Brain microvascular endothelial cell (primary cell): Measurements from ENCODE around the gene BMERB1.
"Not testable (repeated sequence)": the region's sequence is repeated elsewhere in the genome, so short reads cannot be mapped to it uniquely, and the experiment has no call there.

Source experiments
- DNase-seq: peaks from one replicate; pipeline ENCODE4 v3.0.0-alpha.2; 2020
- H3K27ac ChIP-seq: fragments of 250-450 bp; sonication (Bioruptor Pico); 2 replicates; pipeline ENCODE4 v1.5.1; 2020; ENCODE audit warnings: mild to moderate bottlenecking, moderate library complexity
- H3K27me3 ChIP-seq: fragments of 250-450 bp; sonication (Bioruptor Pico); replicated peaks from 2 replicates; pipeline ENCODE4 v1.5.1; 2020; ENCODE audit warnings: mild to moderate bottlenecking
- H3K36me3 ChIP-seq: fragments of 250-450 bp; sonication (Bioruptor Pico); replicated peaks from 2 replicates; pipeline ENCODE4 v1.5.1; 2020; ENCODE audit warnings: mild to moderate bottlenecking
- H3K4me3 ChIP-seq: 2 replicates; pipeline ENCODE4 v1.5.1; 2011; ENCODE audit warnings: low read depth, mild to moderate bottlenecking, control low read depth, low read length, moderate library complexity
- in situ Hi-C: cut with HindIII; loops from 2 replicates; pipeline ENCODE4 v1.10.0; 2017; ENCODE audit warnings: low sequenced_read_pairs, low pct_ligation_motif_present
- TF ChIP-seq, protein P1 (sequence below): IDR thresholded peaks from 2 replicates; pipeline ENCODE4 v1.5.1; 2011; ENCODE audit warnings: low read depth, mild to moderate bottlenecking, moderate library complexity, low read length, control low read depth, inconsistent platforms; ENCODE audit errors: missing control alignments

Gene BMERB1

GRCh38 chr16:15450624-15451023, 16.2 kb downstream of the BMERB1 start:
- Histone ChIP-seq H3K4me3 (no peak overlapping the region), H3K27me3 (no peaks in the 10 kb centered on the region), H3K36me3 (no peaks in the 10 kb centered on the region), H3K27ac (no peak overlapping the region)
- in situ Hi-C loops: no loop called here
- DNase-seq: no peak
- TF ChIP-seq, protein P1, sequence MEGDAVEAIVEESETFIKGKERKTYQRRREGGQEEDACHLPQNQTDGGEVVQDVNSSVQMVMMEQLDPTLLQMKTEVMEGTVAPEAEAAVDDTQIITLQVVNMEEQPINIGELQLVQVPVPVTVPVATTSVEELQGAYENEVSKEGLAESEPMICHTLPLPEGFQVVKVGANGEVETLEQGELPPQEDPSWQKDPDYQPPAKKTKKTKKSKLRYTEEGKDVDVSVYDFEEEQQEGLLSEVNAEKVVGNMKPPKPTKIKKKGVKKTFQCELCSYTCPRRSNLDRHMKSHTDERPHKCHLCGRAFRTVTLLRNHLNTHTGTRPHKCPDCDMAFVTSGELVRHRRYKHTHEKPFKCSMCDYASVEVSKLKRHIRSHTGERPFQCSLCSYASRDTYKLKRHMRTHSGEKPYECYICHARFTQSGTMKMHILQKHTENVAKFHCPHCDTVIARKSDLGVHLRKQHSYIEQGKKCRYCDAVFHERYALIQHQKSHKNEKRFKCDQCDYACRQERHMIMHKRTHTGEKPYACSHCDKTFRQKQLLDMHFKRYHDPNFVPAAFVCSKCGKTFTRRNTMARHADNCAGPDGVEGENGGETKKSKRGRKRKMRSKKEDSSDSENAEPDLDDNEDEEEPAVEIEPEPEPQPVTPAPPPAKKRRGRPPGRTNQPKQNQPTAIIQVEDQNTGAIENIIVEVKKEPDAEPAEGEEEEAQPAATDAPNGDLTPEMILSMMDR: no peak

GRCh38 chr16:15451098-15451731, 16.8 kb downstream of the BMERB1 start:
- TF ChIP-seq, protein P1: no peak
- H3K4me3 ChIP-seq: no peak overlapping the region
- no peaks in the 10 kb centered on the region for H3K36me3 ChIP-seq
- in situ Hi-C loops: no loop called here
- no peak for DNase-seq
- no peaks in the 10 kb centered on the region for H3K27me3 ChIP-seq
- H3K27ac ChIP-seq: no peak overlapping the region

DNA sequence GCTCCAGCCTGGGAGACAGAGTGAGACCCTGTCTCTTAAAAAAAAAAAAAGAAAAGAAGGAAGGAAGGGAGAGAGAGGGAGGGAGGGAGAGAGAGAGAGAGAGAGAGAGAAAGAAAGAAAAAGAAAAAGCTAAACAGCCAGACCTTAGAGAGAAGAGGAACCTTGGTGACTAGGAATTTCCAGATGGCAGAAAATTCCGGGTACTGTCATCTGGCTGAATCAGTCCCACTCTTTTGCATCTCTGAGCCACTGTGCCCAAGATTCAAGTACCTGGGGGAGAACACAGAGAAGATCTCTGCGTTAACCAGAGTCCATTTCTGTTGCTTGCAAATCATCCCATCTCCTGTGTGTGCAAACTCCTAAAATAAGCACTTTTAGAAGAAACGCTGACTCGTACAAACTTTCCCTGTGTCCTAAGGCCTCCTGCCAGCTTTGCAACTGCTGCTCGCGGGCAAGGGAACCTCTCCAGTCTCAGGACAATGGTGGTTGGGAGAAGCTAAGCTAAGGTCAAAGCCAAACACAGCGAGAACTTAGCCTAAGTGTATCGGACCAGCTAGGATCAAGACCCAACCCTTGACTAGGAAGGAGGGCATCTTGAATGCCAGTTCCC, 18.0 kb downstream of the BMERB1 start:
- in situ Hi-C loops: no loop called here
- TF ChIP-seq, protein P1: no peak
- Histone ChIP-seq H3K4me3 (no peak overlapping the region), H3K27ac (no peak overlapping the region), H3K36me3 (no peaks in the 10 kb centered on the region), H3K27me3 (no peaks in the 10 kb centered on the region)
- DNase-seq: no peak

DNA sequence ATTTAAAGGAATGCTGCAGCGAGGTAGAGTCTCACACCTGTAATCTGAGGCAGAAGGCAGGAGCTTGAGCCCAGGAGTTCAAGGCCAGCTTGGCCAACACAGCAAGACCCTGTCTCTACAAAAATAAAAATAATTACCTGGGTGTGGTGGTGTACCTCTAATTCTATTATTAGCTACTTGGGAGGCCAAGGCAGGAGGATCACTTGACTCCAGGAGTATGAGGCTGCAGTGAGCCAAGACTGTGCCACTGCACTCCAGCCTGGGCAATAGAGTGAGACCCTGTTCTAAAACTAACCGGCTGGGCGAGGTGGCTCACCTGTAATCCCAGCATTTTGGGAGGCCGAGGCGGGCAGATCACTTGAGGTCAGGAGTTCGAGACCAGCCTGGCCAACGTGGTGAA, 18.9 kb downstream of the BMERB1 start:
- in situ Hi-C loops, DNase-seq: not testable (repeated sequence)

DNA sequence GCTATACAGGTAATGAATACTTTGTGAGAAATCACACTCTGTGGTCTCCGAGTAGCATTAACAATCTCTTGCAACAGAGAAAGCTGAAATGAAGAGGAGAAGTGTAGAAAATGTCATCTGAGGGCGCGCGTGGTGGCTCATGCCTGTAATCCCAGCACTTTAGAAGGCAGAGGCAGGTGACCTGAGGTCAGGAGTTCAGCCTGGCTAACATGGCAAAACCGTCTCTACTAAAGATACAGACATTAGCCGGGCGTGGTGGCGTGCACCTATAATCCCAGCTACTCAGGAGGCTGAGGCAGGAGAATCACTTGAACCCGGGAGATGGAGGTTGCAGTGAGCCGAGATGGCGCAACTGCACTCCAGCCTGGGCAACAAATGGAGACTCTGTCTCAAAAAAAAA, 20.5 kb downstream of the BMERB1 start:
- in situ Hi-C loops, H3K36me3 ChIP-seq, DNase-seq, H3K27me3 ChIP-seq, H3K4me3 ChIP-seq, H3K27ac ChIP-seq: not testable (repeated sequence)

More for the DNA sequence above, 18.9 kb downstream of the BMERB1 start:
- not testable (repeated sequence) for H3K27me3 ChIP-seq, H3K27ac ChIP-seq, H3K36me3 ChIP-seq, H3K4me3 ChIP-seq

- no peaks in the 10 kb centered on the region for H3K36me3 ChIP-seq
- in situ Hi-C loops: no loop called here
Measured at GRCh38 chr16:15457400-15457799, 23.0 kb downstream of the BMERB1 start.

More at GRCh38 chr16:15457400-15457799, 23.0 kb downstream of the BMERB1 start:
- DNase-seq: no peak
- no peak overlapping the region for H3K4me3 ChIP-seq
- TF ChIP-seq, protein P1: no peak
- H3K27ac ChIP-seq: no peak overlapping the region
- no peaks in the 10 kb centered on the region for H3K27me3 ChIP-seq
